Colonic mucosa (tissue), 4 donors: Measurements from ENCODE around the gene TRPM3. TPM values are rescaled to one million over a fixed set of nuclear protein-coding genes. Genes with fewer than 3 reads are reported as not detected.

Source experiments
- DNase-seq: peaks from one replicate; pipeline ENCODE4 v3.0.0-alpha.2; 2020
- H3K27ac ChIP-seq: fragments of 200-600 bp; one replicate; pipeline ENCODE4 v1.8.0; 2021
- H3K27me3 ChIP-seq: fragments of 200-600 bp; one replicate; pipeline ENCODE4 v1.8.0; 2021
- H3K36me3 ChIP-seq: fragments of 200-600 bp; one replicate; pipeline ENCODE4 v1.8.0; 2021
- H3K4me1 ChIP-seq: fragments of 200-600 bp; one replicate; pipeline ENCODE4 v1.8.0; 2021; ENCODE audit warnings: mild to moderate bottlenecking
- H3K4me3 ChIP-seq: fragments of 200-600 bp; one replicate; pipeline ENCODE4 v1.8.0; 2021
- H3K9ac ChIP-seq, 2 donors: one replicate each; pipeline ENCODE4 v1.7.0; 2013; ENCODE audit warnings: control low read depth in 2 of 2, low read depth in 2 of 2, low read length in 2 of 2
- H3K9me3 ChIP-seq: fragments of 200-600 bp; one replicate; pipeline ENCODE4 v1.8.0; 2021
- CTCF ChIP-seq: fragments of 200-600 bp; IDR thresholded peaks from one replicate; pipeline ENCODE4 v1.8.0; 2022; ENCODE audit warnings: antibody characterized with exemption, mild to moderate bottlenecking
- intact Hi-C: fragments of 100-400 bp; cut with DNase I; formaldehyde crosslinking; loops from one replicate; pipeline ENCODE4 v1.14.1; 2022
- total RNA-seq, 2 donors: library from RNA; stranded (reverse); fragmentation: NEBNext Ultra II Directional in 1 of 2; extraction: Animal tissue kit (Norgen Biotek cat#: 25700) in 1 of 2; gene quantifications; one replicate each; pipeline ENCODE4 v1.2.1, GENCODE V29; 2021
- donor health status: healthy.
- donor health status: DM: no; HTN: no; CAD: no.
- donor health status: DM: no; HTN: no; CAD: no.

TRPM3 gene
- total RNA-seq, 2 donors from 2014 or later: 0.32 to 0.35 TPM

GRCh38 chr9:70553707-70554673 lies 567.4 kb downstream of the TRPM3 start:
- Histone ChIP-seq H3K9me3 (no peaks in the 10 kb centered on the region), H3K36me3 (no peaks in the 10 kb centered on the region), H3K4me3 (no peak overlapping the region), H3K4me1 (no peaks in the 10 kb centered on the region), H3K27me3 (no peaks in the 10 kb centered on the region), H3K27ac (no peak overlapping the region), H3K9ac (no peak overlapping the region)
- TF ChIP-seq CTCF: no peak
- DNase-seq: no peak
- intact Hi-C loops: no loop called here

DNA sequence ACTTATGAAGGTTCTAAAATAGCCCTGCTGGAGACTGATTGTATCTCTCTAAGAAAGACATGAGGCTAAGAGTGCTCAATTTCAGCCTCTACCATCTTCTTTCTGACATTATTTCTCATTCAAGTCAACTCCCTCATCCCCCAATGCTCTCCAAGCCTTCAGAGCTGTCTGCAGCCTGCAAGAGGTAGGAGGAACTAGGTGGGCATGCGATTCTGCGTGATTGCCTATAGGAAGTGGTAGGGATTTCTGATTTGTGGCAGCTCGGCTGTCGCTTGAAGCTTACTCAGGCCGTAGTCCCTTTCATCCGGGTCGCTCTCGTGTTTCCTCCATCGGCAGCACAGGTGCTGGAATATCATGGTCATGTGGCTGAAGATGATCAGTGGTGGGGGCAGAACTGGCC lies 568.9 kb downstream of the TRPM3 start:
- TF ChIP-seq CTCF: no peak
- intact Hi-C loops: no loop called here
- Histone ChIP-seq H3K9ac (no peak overlapping the region), H3K4me1 (no peaks in the 10 kb centered on the region), H3K27ac (no peak overlapping the region), H3K36me3 (no peaks in the 10 kb centered on the region), H3K27me3 (no peaks in the 10 kb centered on the region), H3K9me3 (no peaks in the 10 kb centered on the region), H3K4me3 (no peak overlapping the region)
- DNase-seq: no peak

DNA sequence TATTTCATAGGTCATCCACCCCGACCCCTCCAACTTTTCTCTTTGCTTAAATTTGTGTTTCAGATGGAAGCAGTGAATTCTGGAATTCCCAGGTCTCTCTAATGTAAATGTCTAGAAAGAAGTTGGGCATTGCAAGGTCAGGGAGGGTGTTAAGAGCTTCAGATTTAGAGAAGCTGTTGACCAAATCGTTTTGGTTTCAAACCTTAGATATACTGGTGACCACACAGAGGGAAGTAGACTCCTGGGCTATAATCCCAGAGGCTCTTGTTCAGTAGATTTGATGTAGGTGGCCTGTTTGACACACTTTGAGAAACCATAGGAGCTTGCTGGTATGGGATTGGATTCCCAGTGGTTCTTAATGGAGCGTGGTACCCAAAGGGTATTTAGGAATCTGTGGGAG lies 569.6 kb downstream of the TRPM3 start:
- intact Hi-C loops: no loop called here
- Histone ChIP-seq H3K27me3 (no peaks in the 10 kb centered on the region), H3K27ac (no peak overlapping the region), H3K4me1 (no peaks in the 10 kb centered on the region), H3K4me3 (no peak overlapping the region), H3K9me3 (no peaks in the 10 kb centered on the region), H3K36me3 (no peaks in the 10 kb centered on the region), H3K9ac (no peak overlapping the region)
- DNase-seq: no peak
- no peak for TF ChIP-seq CTCF

DNA sequence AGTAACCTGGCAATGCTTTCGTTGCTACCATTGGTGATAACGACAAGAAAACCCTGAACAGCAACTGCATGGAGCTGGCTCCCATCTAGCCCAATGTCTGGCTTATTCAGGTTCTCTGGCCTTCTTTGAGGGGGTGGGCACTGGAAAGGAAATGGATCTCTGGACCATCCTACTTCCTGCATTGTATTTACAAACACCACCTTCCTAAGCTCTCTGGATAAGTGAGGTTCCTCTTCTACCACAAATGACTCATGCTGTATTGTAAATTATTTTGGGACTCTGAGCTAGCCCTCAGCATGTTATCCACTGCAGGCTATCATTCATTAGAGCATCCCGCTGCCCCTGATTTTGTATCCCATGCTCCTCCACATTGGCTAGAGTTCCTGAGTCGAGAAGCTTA lies 570.0 kb downstream of the TRPM3 start:
- intact Hi-C loops: no loop called here
- Histone ChIP-seq H3K27ac (no peak overlapping the region), H3K9me3 (no peaks in the 10 kb centered on the region), H3K4me3 (no peak overlapping the region), H3K4me1 (no peaks in the 10 kb centered on the region), H3K9ac (no peak overlapping the region), H3K27me3 (no peaks in the 10 kb centered on the region), H3K36me3 (no peaks in the 10 kb centered on the region)
- no peak for TF ChIP-seq CTCF
- no peak for DNase-seq

- intact Hi-C loops: no loop called here
Observed at GRCh38 chr9:70549926-70550325, 571.5 kb downstream of the TRPM3 start.

More at GRCh38 chr9:70549926-70550325, 571.5 kb downstream of the TRPM3 start:
- Histone ChIP-seq H3K9me3 (no peaks in the 10 kb centered on the region), H3K27ac (no peak overlapping the region), H3K27me3 (no peaks in the 10 kb centered on the region), H3K36me3 (no peaks in the 10 kb centered on the region), H3K4me3 (no peak overlapping the region), H3K9ac (no peak overlapping the region), H3K4me1 (no peaks in the 10 kb centered on the region)
- DNase-seq: no peak
- TF ChIP-seq CTCF: no peak
